IMR-90 (cell line): ENCODE results near the gene SEH1L. TPM values are rescaled to one million over a fixed set of nuclear protein-coding genes. Genes with fewer than 3 reads are reported as not detected.

ENCODE experiments used
- ATAC-seq: fragments of 200-7000 bp; cut with Tn5 transposase; 2 replicates; pipeline ENCODE4 v1.9.1; 2020; ENCODE audit warnings: low read depth, mild to moderate bottlenecking, moderate library complexity
- BruUV-seq: library from RNA; stranded (reverse); fragments of 400-500 nt; replicated peaks from 2 replicates; lab custom pipeline; 2021; lab: Mats Ljungman, UMichigan
- CTCF ChIA-PET: fragments of 300-600 bp; formaldehyde crosslinking; extraction: SDS; loops from one replicate; lab custom pipeline; 2021; ENCODE audit warnings: antibody characterized with exemption; lab: Yijun Ruan, JAX
- POLR2A ChIA-PET: fragments of 300-600 bp; sonication (Branson Sonifier 250); formaldehyde crosslinking; loops from one replicate; lab custom pipeline; 2022; ENCODE audit warnings: antibody characterized with exemption; ENCODE audit not compliant: unreplicated experiment; lab: Charles Lee
- DNase-seq: peaks from one replicate; pipeline ENCODE4 v3.0.0; 2013
- H2AFZ ChIP-seq: replicated peaks from 2 replicates; pipeline ENCODE3; 2013; ENCODE audit warnings: low read length, mild to moderate bottlenecking; ENCODE audit not compliant: poor library complexity
- H2AK5ac ChIP-seq: 2 replicates; pipeline ENCODE4 v1.6.1; 2013; ENCODE audit warnings: low read depth, low read length, inconsistent platforms
- H2AK9ac ChIP-seq: replicated peaks from 2 replicates; pipeline ENCODE3; 2013; ENCODE audit warnings: mild to moderate bottlenecking, low read depth, low read length, moderate library complexity; ENCODE audit not compliant: poor library complexity
- H2BK120ac ChIP-seq: 2 replicates; pipeline ENCODE4 v1.6.1; 2013; ENCODE audit warnings: low read depth, low read length, inconsistent platforms
- H2BK15ac ChIP-seq: 3 replicates; pipeline ENCODE4 v1.6.1; 2013; ENCODE audit warnings: low read depth, low read length, inconsistent platforms
- H2BK20ac ChIP-seq: 2 replicates; pipeline ENCODE4 v1.6.1; 2013; ENCODE audit warnings: low read depth, mild to moderate bottlenecking, inconsistent platforms, low read length, moderate library complexity
- H2BK5ac ChIP-seq: 2 replicates; pipeline ENCODE4 v1.6.1; 2013; ENCODE audit warnings: mild to moderate bottlenecking, low read depth, low read length, inconsistent platforms; ENCODE audit not compliant: poor library complexity, severe bottlenecking
- H3K14ac ChIP-seq: replicated peaks from 2 replicates; pipeline ENCODE4 v1.6.1; 2013; ENCODE audit warnings: low read depth, low read length, inconsistent platforms
- H3K18ac ChIP-seq: 2 replicates; pipeline ENCODE4 v1.6.1; 2013; ENCODE audit warnings: low read depth, low read length, control low read depth
- H3K23ac ChIP-seq: 2 replicates; pipeline ENCODE4 v1.6.1; 2013; ENCODE audit warnings: low read depth, low read length, inconsistent platforms
- H3K27ac ChIP-seq: 2 replicates; pipeline ENCODE4 v1.5.1; 2013; ENCODE audit warnings: mild to moderate bottlenecking, control low read depth, low read length; ENCODE audit not compliant: insufficient read depth
- H3K27me3 ChIP-seq: 2 replicates; pipeline ENCODE4 v1.6.1; 2013; ENCODE audit warnings: low read length; ENCODE audit not compliant: control insufficient read depth, insufficient read depth
- H3K36me3 ChIP-seq: 2 replicates; pipeline ENCODE4 v1.6.1; 2013; ENCODE audit warnings: low read length, mixed read lengths; ENCODE audit not compliant: control insufficient read depth, insufficient read depth
- H3K4ac ChIP-seq: 2 replicates; pipeline ENCODE4 v1.6.1; 2013; ENCODE audit warnings: low read depth, low read length, inconsistent platforms
- H3K4me1 ChIP-seq: 2 replicates; pipeline ENCODE4 v1.6.1; 2013; ENCODE audit warnings: low read length, mixed read lengths; ENCODE audit not compliant: control insufficient read depth, insufficient read depth
- H3K4me2 ChIP-seq: 2 replicates; pipeline ENCODE4 v1.6.1; 2013; ENCODE audit warnings: low read depth, mild to moderate bottlenecking, control low read depth, low read length, moderate library complexity
- H3K4me3 ChIP-seq: 2 replicates; pipeline ENCODE4 v1.5.1; 2013; ENCODE audit warnings: low read depth, mild to moderate bottlenecking, control low read depth, low read length, moderate library complexity; ENCODE audit not compliant: insufficient read depth
- H3K56ac ChIP-seq: 2 replicates; pipeline ENCODE4 v1.6.1; 2013; ENCODE audit warnings: low read length, inconsistent platforms; ENCODE audit not compliant: insufficient read depth; ENCODE audit errors: extremely low read depth
- H3K79me1 ChIP-seq, 2 experiments: 2 replicates each; pipeline ENCODE4 v1.6.1; 2013; ENCODE audit warnings: low read length in 2 of 2, inconsistent platforms in 1 of 2, low read depth in 1 of 2
- H3K9ac ChIP-seq: 2 replicates; pipeline ENCODE4 v1.6.1; 2013; ENCODE audit warnings: low read depth, low read length, control low read depth
- H3K9me1 ChIP-seq: 2 replicates; pipeline ENCODE4 v1.6.1; 2013; ENCODE audit warnings: low read length, inconsistent platforms; ENCODE audit not compliant: insufficient read depth
- H3K9me3 ChIP-seq: 2 replicates; pipeline ENCODE4 v1.6.1; 2013; ENCODE audit warnings: low read length; ENCODE audit not compliant: control insufficient read depth, insufficient read depth
- H4K20me1 ChIP-seq: 2 replicates; pipeline ENCODE4 v1.6.1; 2013; ENCODE audit warnings: low read length, inconsistent platforms; ENCODE audit not compliant: insufficient read depth
- H4K5ac ChIP-seq: 2 replicates; pipeline ENCODE4 v1.6.1; 2013; ENCODE audit warnings: mild to moderate bottlenecking, low read depth, low read length, control low read depth
- H4K8ac ChIP-seq, 2 experiments: 2 replicates each; pipeline ENCODE4 v1.6.1; 2013; ENCODE audit warnings: low read depth in 2 of 2, low read length in 2 of 2, control low read depth in 1 of 2, inconsistent platforms in 1 of 2
- H4K91ac ChIP-seq: 2 replicates; pipeline ENCODE4 v1.6.1; 2013; ENCODE audit warnings: low read depth, low read length, inconsistent platforms; ENCODE audit not compliant: insufficient read depth
- MXI1 ChIP-seq: IDR thresholded peaks from 2 replicates; pipeline ENCODE4 v1.6.1; 2012; ENCODE audit warnings: low read depth, mild to moderate bottlenecking, low read length, moderate library complexity, borderline replicate concordance
- RAD21 ChIP-seq: IDR thresholded peaks from 2 replicates; pipeline ENCODE4 v1.6.1; 2012; ENCODE audit warnings: low read length, improper control_type of control experiment
- RCOR1 ChIP-seq: IDR thresholded peaks from 2 replicates; pipeline ENCODE4 v1.6.1; 2012; ENCODE audit warnings: mild to moderate bottlenecking, low read length, improper control_type of control experiment; ENCODE audit not compliant: insufficient replicate concordance
- SMC3 ChIP-seq: fragments of 150-350 bp; IDR thresholded peaks from 2 replicates; pipeline ENCODE4 v1.6.1; 2016; ENCODE audit warnings: low read depth, mild to moderate bottlenecking, antibody characterized with exemption, low read length, moderate library complexity
- whole genome bisulfite sequencing, 2 experiments: methylation state at CpG; one replicate each; pipeline versions ENCODE4 v1.1.5 to v1.1.7; 2013; ENCODE audit warnings: missing lambda C conversion rate in 2 of 2; ENCODE audit not compliant: insufficient read length in 1 of 2; ENCODE audit errors: extremely low coverage in 2 of 2; 5-methylcytosine and 5-hydroxymethylcytosine counted together
- dilution Hi-C: fragments of 300-500 bp; cut with HindIII; formaldehyde crosslinking; loops from one replicate; pipeline ENCODE4 v1.14.3; 2018; ENCODE audit warnings: low sequenced_read_pairs; ENCODE audit not compliant: unreplicated experiment
- in situ Hi-C: fragments of 300-500 bp; cut with MboI; formaldehyde crosslinking; loops from 3 replicates; pipeline ENCODE4 v1.14.3; 2019; ENCODE audit warnings: low sequenced_read_pairs, inconsistent platforms, mixed read lengths
- intact Hi-C: fragments of 100-400 bp; cut with micrococcal nuclease; formaldehyde crosslinking; loops from 2 replicates; pipeline ENCODE4 v1.10.0; 2022
- polyA plus RNA-seq, 3 experiments: library from polyadenylated mRNA; depleted of rRNA; stranded (reverse); fragments of >200 nt; gene quantifications; 2 replicates each; pipeline ENCODE4 v1.2.3, GENCODE V29; 2012; ENCODE audit warnings: low replicate concordance in 1 of 3
- total RNA-seq: library from RNA; depleted of rRNA; stranded (reverse); fragments of >200 nt; gene quantifications from 2 replicates; pipeline ENCODE4 v1.2.3, GENCODE V29; 2012
- TF ChIP-seq, protein P1 (sequence below): conservative IDR thresholded peaks from 2 replicates; pipeline ENCODE4 v1.5.1; 2012; ENCODE audit warnings: mild to moderate bottlenecking, low read depth, low read length, improper control_type of control experiment
- TF ChIP-seq, protein P2 (sequence below): fragments of 150-350 bp; IDR thresholded peaks from 2 replicates; pipeline ENCODE4 v1.6.1; 2016; ENCODE audit warnings: low read depth, mild to moderate bottlenecking, low read length, moderate library complexity, borderline replicate concordance

Gene SEH1L
- total and polyA plus RNA-seq, 2 of the 4 experiments (the other 2 are of a cell fraction) = 27.6 to 45.5 TPM

DNA sequence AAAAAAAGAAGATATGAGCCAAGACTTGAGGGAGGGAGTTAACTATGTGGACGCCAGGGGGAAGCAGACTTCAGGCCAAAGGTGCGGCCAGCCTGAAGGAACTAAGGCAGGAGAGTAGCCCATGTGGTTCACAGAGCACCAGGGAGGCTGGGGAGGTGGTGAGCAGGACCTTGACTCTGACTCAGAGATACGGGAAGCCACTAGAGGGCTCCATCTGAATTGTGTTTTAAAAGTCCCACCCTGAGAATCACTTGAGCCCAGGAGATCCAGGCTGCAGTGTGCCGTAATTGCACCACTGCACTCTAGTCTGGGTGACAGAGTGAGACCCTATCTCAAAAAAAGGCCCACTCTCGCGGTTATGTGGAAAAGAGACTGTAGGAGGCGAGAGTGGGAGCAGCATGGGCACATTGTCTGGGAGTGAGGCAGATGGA, 55.7 kb downstream of the SEH1L start:
- peaks cover 1% of the 10 kb centered on the region for H3K36me3 ChIP-seq
- no peak overlapping the region for H3K56ac ChIP-seq
- H3K27me3 ChIP-seq = no peaks in the 10 kb centered on the region
- H3K23ac ChIP-seq = no peak overlapping the region
- ATAC-seq (peak; percentile 98), DNase-seq (peak; percentile 80)
- H4K20me1 ChIP-seq = peaks cover 4% of the 10 kb centered on the region; the same call in 1 of the 2 replicates
- no peak overlapping the region for H4K5ac ChIP-seq
- H2BK20ac ChIP-seq = no peak overlapping the region
- peaks cover 11% of the 10 kb centered on the region; the same call in 1 of the 2 replicates for H3K9me1 ChIP-seq
- in situ Hi-C loops = loop anchor here (25.0 kb wide), 1 partner anchor 634 kb away; no protein-coding TSS in a partner anchor
- no peak overlapping the region for H3K14ac ChIP-seq
- no peak overlapping the region for H2BK5ac ChIP-seq
- H2AK5ac ChIP-seq = no peak overlapping the region
- H2BK15ac ChIP-seq = no peak overlapping the region
- H4K8ac ChIP-seq = no peak overlapping the region
- H2AFZ ChIP-seq = peak overlapping the region; percentile 49
- dilution Hi-C loops = no loop called here
- H3K4ac ChIP-seq = no peak overlapping the region
- peak overlapping the region; percentile 90 for H2AK9ac ChIP-seq
- H4K91ac ChIP-seq = no peak overlapping the region
- no peak overlapping the region for H3K4me2 ChIP-seq
- no peak for TF ChIP-seq RCOR1
- TF ChIP-seq, protein P1, sequence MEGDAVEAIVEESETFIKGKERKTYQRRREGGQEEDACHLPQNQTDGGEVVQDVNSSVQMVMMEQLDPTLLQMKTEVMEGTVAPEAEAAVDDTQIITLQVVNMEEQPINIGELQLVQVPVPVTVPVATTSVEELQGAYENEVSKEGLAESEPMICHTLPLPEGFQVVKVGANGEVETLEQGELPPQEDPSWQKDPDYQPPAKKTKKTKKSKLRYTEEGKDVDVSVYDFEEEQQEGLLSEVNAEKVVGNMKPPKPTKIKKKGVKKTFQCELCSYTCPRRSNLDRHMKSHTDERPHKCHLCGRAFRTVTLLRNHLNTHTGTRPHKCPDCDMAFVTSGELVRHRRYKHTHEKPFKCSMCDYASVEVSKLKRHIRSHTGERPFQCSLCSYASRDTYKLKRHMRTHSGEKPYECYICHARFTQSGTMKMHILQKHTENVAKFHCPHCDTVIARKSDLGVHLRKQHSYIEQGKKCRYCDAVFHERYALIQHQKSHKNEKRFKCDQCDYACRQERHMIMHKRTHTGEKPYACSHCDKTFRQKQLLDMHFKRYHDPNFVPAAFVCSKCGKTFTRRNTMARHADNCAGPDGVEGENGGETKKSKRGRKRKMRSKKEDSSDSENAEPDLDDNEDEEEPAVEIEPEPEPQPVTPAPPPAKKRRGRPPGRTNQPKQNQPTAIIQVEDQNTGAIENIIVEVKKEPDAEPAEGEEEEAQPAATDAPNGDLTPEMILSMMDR = peak; percentile 55
- no peak for TF ChIP-seq MXI1
- TF ChIP-seq RAD21 = peak; percentile 47
- TF ChIP-seq, protein P2, sequence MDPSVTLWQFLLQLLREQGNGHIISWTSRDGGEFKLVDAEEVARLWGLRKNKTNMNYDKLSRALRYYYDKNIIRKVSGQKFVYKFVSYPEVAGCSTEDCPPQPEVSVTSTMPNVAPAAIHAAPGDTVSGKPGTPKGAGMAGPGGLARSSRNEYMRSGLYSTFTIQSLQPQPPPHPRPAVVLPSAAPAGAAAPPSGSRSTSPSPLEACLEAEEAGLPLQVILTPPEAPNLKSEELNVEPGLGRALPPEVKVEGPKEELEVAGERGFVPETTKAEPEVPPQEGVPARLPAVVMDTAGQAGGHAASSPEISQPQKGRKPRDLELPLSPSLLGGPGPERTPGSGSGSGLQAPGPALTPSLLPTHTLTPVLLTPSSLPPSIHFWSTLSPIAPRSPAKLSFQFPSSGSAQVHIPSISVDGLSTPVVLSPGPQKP = no peak
- TF ChIP-seq SMC3 = peak; percentile 42; the same call in 1 of the 2 replicates
- H3K4me1 ChIP-seq = no peaks in the 10 kb centered on the region
- H3K18ac ChIP-seq = no peak overlapping the region
- H2BK120ac ChIP-seq = no peak overlapping the region
- H3K9ac ChIP-seq = no peak overlapping the region
- 73% methylated on average over 5 of the region's 7 CpGs; no CpG with 5 or more reads in 1 of the 2 experiments for WGBS, 2 experiments
- H3K9me3 ChIP-seq = no peaks in the 10 kb centered on the region
- intact Hi-C loops = loop anchor here (1.0 to 10.0 kb wide), 3 partner anchors 156 to 627 kb away; no protein-coding TSS in a partner anchor
- peaks cover 45 to 53% of the 10 kb centered on the region in 2 experiments for H3K79me1 ChIP-seq
- no peak overlapping the region for H3K4me3 ChIP-seq
- CTCF ChIA-PET = interaction anchor here (0.6 kb wide), 1 partner anchor 60 kb away, joined by 4 read pairs; no protein-coding TSS in a partner anchor
- no peak overlapping the region for H3K27ac ChIP-seq
- no TSS peak for BruUV-seq
- POLR2A ChIA-PET = no interaction called here
